HepG2 (cell line): Measurements from ENCODE around the gene SLC12A3. TPM values are rescaled to one million over a fixed set of nuclear protein-coding genes. Genes with fewer than 3 reads are reported as not detected.
A peak's percentile ranks its signal among the peaks of the same experiment; 100 is the strongest.

ENCODE experiments used
- AGO1 ChIP-seq: fragments of 200-400 bp; formaldehyde crosslinking; IDR thresholded peaks from 2 replicates; pipeline ENCODE4 v1.6.1; 2017; ENCODE audit warnings: mild to moderate bottlenecking, low read depth, low read length, moderate library complexity; ENCODE audit not compliant: poor library complexity, severe bottlenecking
- ARNTL ChIP-seq: sonication (generic); formaldehyde crosslinking; IDR thresholded peaks from 2 replicates; pipeline ENCODE4 v1.4.0; 2020; ENCODE audit warnings: mild to moderate bottlenecking, missing genetic modification reagents
- E2F2 ChIP-seq: sonication (generic); formaldehyde crosslinking; IDR thresholded peaks from 2 replicates; pipeline ENCODE4 v1.4.0; 2020; ENCODE audit warnings: missing genetic modification reagents, borderline replicate concordance
- GABPA ChIP-seq, 2 experiments: IDR thresholded peaks; 2 replicates each; pipeline ENCODE4 v1.6.1; 2011 to 2016; ENCODE audit warnings: low read depth in 2 of 2, low read length in 1 of 2, missing biosample characterization in 1 of 2, missing genetic modification characterization in 1 of 2
- MAFG ChIP-seq: sonication (generic); formaldehyde crosslinking; IDR thresholded peaks from 2 replicates; pipeline ENCODE4 v1.5.1; 2020; ENCODE audit warnings: mild to moderate bottlenecking, missing genetic modification reagents
- MED13 ChIP-seq: sonication (generic); formaldehyde crosslinking; IDR thresholded peaks from 2 replicates; pipeline ENCODE4 v1.5.0; 2020; ENCODE audit warnings: missing genetic modification reagents
- NFAT5 ChIP-seq: sonication (generic); formaldehyde crosslinking; IDR thresholded peaks from 2 replicates; pipeline ENCODE4 v1.4.0; 2020; ENCODE audit warnings: missing genetic modification reagents
- PATZ1 ChIP-seq: sonication (generic); formaldehyde crosslinking; IDR thresholded peaks from 2 replicates; pipeline ENCODE4 v1.4.0; 2020; ENCODE audit warnings: missing genetic modification reagents
- PPARG ChIP-seq: conservative IDR thresholded peaks from 2 replicates; pipeline ENCODE4 v1.6.1; 2016; ENCODE audit warnings: missing biosample characterization, missing genetic modification reagents
- SKIL ChIP-seq: sonication (generic); formaldehyde crosslinking; IDR thresholded peaks from 2 replicates; pipeline ENCODE4 v1.8.0; 2022; ENCODE audit warnings: missing genetic modification reagents, mild to moderate bottlenecking, moderate library complexity, borderline replicate concordance
- SP1 ChIP-seq, 2 experiments: fragments of 450-650 bp in 1 of 2; sonication (generic) in 1 of 2; formaldehyde crosslinking in 1 of 2; IDR thresholded peaks; 2 replicates each; pipeline versions ENCODE4 v1.4.0 to v1.6.1; 2016 to 2020; ENCODE audit warnings: missing genetic modification reagents in 1 of 2
- TIGD3 ChIP-seq: sonication (generic); formaldehyde crosslinking; IDR thresholded peaks from 2 replicates; pipeline ENCODE4 v1.5.1; 2020; ENCODE audit warnings: mild to moderate bottlenecking, missing genetic modification reagents, borderline replicate concordance
- ZC3H13 ChIP-seq: sonication (generic); formaldehyde crosslinking; IDR thresholded peaks from 2 replicates; pipeline ENCODE4 v1.8.1; 2023; ENCODE audit warnings: mild to moderate bottlenecking, missing genetic modification reagents, moderate library complexity
- ZNF720 ChIP-seq: sonication (generic); formaldehyde crosslinking; IDR thresholded peaks from 2 replicates; pipeline ENCODE4 v1.4.0; 2020; ENCODE audit warnings: missing genetic modification reagents
- ZSCAN21 ChIP-seq: sonication (generic); formaldehyde crosslinking; IDR thresholded peaks from 2 replicates; pipeline ENCODE4 v1.8.0; 2022; ENCODE audit warnings: mild to moderate bottlenecking, missing genetic modification reagents, moderate library complexity, borderline replicate concordance
- polyA plus RNA-seq, 8 experiments: library from polyadenylated mRNA; depleted of rRNA in 3 of 8; stranded (reverse) in 7 of 8; unstranded in 1 of 8; fragments of >200 nt; fragmentation: Illumina TruSeq in 4 of 8; extraction: Trizol in 4 of 8; gene quantifications; 2 replicates each; pipeline versions ENCODE4 v1.2.1 to v1.2.3, GENCODE V29; 2011 to 2016; ENCODE audit warnings: low read depth in 4 of 8, missing spikeins in 1 of 8, mixed read lengths in 1 of 8; ENCODE audit not compliant: insufficient read depth in 1 of 8
- total RNA-seq, 5 experiments: library from RNA; depleted of rRNA; stranded (reverse); fragments of >200 nt; fragmentation: Illumina TruSeq; extraction: Trizol; gene quantifications; 2 replicates each; pipeline ENCODE4 v1.2.3, GENCODE V29; 2016; ENCODE audit warnings: low read depth in 1 of 5

Gene SLC12A3
- total and polyA plus RNA-seq, 2 of the 13 experiments (the other 11 are each of a cell fraction or from before 2014, with no cell fraction given), result 6.2 TPM; not detected in 1

GRCh38 chr16:56848955-56849689, 15.9 kb upstream of the SLC12A3 start (continued):
- TF ChIP-seq E2F2 (CRISPR knock-in tag), result peak; percentile 33; the same call in 1 of the 2 replicates
- no peak for TF ChIP-seq GABPA (IDR thresholded peaks at IDR 0.05; ENCODE audit: low read depth, low read length)
- peak; percentile 63; the same call in 1 of the 2 replicates for TF ChIP-seq GABPA (CRISPR knock-in tag; IDR thresholded peaks at IDR 0.05; ENCODE audit: low read depth)
- no peak for TF ChIP-seq MAFG (CRISPR knock-in tag)
- TF ChIP-seq ZSCAN21 (CRISPR knock-in tag), result no peak
- TF ChIP-seq SKIL (CRISPR knock-in tag), result no peak
- TF ChIP-seq ZNF720 (CRISPR knock-in tag), result no peak
- TF ChIP-seq AGO1, result no peak
- peak; percentile 64; the same call in 1 of the 2 replicates for TF ChIP-seq NFAT5 (CRISPR knock-in tag)
- 0 out of 2 replicates have a peak, but pooled peaks have one; percentile 2 for TF ChIP-seq ARNTL
- no peak; the same call in 1 of the 2 replicates for TF ChIP-seq MED13 (CRISPR knock-in tag)
- TF ChIP-seq SP1 (IDR thresholded peaks at IDR 0.05), result no peak
- TF ChIP-seq SP1 (CRISPR knock-in tag; IDR thresholded peaks at IDR 0.05), result no peak
- TF ChIP-seq PATZ1 (CRISPR knock-in tag), result peak; percentile 95
- no peak for TF ChIP-seq TIGD3 (CRISPR knock-in tag)
- TF ChIP-seq PPARG (CRISPR knock-in tag), result no peak
- TF ChIP-seq ZC3H13, result no peak
